Measurements from ENCODE around the gene POU2AF1. TPM values are rescaled to one million over a fixed set of nuclear protein-coding genes. Genes with fewer than 3 reads are reported as not detected.

Gene POU2AF1
- total RNA-seq, 4 donors from 2014 or later: 0.17 to 2.1 TPM; not detected in 2

GRCh38 chr11:111312076-111312475 is 67.0 kb downstream of the POU2AF1 start:
- no peak for TF ChIP-seq CTCF (IDR thresholded peaks at IDR 0.05; ENCODE audit: low read depth)

- TF ChIP-seq CTCF (IDR thresholded peaks at IDR 0.05; ENCODE audit: low read depth): no peak
Observed at GRCh38 chr11:111310723-111311122, 68.4 kb downstream of the POU2AF1 start.

GRCh38 chr11:111310088-111310487 is 69.0 kb downstream of the POU2AF1 start:
- no peak for TF ChIP-seq CTCF (IDR thresholded peaks at IDR 0.05; ENCODE audit: low read depth)

- no peak for TF ChIP-seq CTCF (IDR thresholded peaks at IDR 0.05; ENCODE audit: low read depth)
Observed at GRCh38 chr11:111309215-111309915, 69.7 kb downstream of the POU2AF1 start.

GRCh38 chr11:111308140-111308539 is 70.9 kb downstream of the POU2AF1 start:
- TF ChIP-seq CTCF (IDR thresholded peaks at IDR 0.05; ENCODE audit: low read depth): no peak

GRCh38 chr11:111307472-111308108 is 71.5 kb downstream of the POU2AF1 start:
- no peak for TF ChIP-seq CTCF (IDR thresholded peaks at IDR 0.05; ENCODE audit: low read depth)

- TF ChIP-seq CTCF (IDR thresholded peaks at IDR 0.05; ENCODE audit: low read depth): no peak
Observed at GRCh38 chr11:111306321-111306720, 72.8 kb downstream of the POU2AF1 start.

Measured in subcutaneous adipose tissue (tissue), 4 donors.